NCI-H345 treated with DMSO at 0.1 percent for 48 hours (cell line): Measurements from ENCODE around the gene PSME3IP1.
"Not testable (repeated sequence)": the region's sequence is repeated elsewhere in the genome, so short reads cannot be mapped to it uniquely, and the experiment has no call there.

ENCODE experiments used
- DNase-seq: peaks from one replicate; lab custom pipeline; 2025; ENCODE audit not compliant: unreplicated experiment; lab: John Stamatoyannopoulos, UW

Gene PSME3IP1

GRCh38 chr16:57125969-57126368 lies 59.9 kb downstream of the PSME3IP1 start:
- DNase-seq: no peak

- no peak for DNase-seq
These were observed 60.5 kb downstream of the PSME3IP1 start for GRCh38 chr16:57125376-57125775.

DNA sequence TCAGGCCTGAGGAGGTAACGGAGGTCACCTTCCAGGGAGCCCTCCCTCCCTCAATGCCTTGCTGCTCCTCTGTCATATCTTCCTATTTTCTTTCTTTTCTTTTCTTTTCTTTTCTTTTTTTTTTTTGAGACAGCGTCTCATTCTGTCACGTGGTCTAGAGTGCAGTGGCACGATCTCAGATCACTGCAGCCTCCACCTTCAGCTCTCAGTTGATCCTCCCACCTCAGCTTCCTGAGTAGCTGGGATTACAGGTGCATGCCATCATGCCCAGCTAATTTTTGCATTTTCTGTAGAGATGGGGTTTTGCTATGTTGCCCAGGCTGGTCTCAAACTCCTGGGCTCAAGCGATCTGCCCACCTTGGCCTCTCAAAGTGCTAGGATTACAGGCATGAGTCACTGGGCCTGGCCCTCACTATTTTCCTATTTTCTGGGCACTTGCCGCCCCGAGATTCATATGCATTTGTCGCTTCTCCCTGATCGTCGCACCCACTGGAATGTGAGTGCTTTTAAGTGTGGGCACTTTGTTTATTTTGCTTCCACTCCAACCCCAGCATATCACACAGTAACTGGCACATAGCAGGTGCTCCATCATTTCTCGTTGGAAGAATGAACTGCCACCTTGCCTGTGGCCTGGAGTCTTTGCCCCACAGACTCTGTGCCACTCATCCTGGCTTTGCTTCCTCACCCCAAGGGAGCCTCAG lies 61.7 kb downstream of the PSME3IP1 start:
- DNase-seq: no peak

DNA sequence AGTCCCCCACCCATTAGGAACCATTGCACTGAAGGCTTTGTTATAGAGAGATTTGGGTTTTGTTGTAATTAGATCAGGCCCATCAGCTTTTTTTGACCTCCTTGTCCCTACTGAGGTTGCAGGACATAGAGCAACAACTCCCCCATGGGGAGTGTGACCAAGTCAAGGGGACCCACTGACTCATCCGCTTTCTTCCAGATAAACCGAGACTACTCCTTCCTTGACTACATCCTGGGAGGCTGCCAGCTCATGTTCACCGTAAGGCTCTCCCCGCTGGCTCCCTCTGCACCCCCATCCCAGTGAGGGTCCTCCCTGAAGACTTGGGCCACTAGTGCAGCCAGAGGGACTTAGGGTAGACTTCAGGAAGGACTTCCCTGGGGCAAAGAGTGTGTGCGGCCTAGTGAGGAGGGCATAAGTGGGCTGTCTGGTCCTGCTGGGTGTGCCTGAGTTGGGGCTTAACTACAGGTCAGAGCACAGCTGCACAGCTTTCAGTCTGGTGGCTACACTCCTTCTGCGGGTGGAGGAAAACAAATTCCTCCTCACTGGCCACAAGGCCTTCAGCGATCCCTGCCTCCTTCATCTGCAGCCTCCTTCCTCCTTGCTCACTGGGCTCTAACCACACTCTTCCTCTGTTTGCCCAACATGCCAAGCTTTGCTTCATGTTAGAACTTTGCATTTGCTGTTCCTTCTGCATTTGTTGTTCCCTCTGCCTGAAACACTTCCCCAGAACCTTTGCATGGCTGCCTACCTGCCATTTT lies 62.4 kb downstream of the PSME3IP1 start:
- DNase-seq: no peak

- no peak for DNase-seq
These were observed 67.3 kb downstream of the PSME3IP1 start for GRCh38 chr16:57118461-57119084.

DNA sequence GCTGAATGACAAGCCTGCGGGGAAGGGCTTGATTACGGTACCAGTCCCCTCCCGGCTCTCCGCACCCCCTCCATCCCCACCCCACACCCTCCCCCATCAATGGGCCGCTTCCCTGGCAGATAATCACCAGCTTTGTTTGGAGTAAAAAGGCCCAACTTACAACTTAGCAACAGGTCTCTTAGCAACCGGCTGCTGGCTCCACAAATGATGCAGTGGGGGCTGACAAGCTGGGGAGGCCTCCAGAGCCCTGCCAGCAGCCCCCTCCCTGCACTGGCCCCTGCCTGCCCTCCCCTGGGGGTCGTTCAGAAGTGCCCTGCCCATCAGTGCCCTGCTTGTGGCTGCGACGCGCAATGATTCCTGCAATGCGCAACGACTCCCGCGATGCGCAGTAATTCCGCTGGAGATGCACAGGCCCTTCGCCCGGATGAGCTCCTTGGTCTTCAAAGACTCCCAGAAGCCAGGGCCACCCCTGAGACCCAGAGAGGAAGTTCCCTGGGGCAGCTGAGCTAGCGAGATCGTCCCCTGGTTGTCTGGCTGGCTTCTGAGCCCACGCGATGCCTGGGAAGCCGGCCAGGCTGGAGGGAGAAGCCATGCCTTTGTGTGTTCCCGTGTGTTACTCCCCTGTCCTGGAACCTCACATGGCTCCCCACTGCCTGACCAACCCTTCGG lies 70.2 kb downstream of the PSME3IP1 start:
- no peak for DNase-seq

DNA sequence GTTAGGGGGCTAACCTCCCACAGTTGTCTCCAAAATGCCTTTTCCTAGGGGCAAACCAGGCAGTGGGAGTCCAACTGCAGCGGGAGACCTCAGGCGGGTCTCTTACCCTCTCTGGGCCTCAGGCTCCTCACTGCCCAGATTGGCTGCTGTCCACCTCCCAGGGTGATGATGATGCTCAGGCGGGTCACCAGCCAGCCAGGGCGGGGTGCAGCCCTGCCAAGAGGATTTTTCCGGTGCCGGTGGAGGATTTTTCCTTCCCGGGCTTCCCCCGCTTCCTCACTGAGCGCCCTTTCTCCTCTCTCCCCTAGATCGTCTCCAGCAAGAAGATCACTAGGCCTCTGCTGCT lies 70.7 kb downstream of the PSME3IP1 start:
- DNase-seq: no peak

- DNase-seq: no peak
These were observed 72.2 kb downstream of the PSME3IP1 start for GRCh38 chr16:57113664-57114063.

- no peak for DNase-seq
These were observed 72.8 kb downstream of the PSME3IP1 start for GRCh38 chr16:57113042-57113453.

GRCh38 chr16:57112403-57113041 lies 73.3 kb downstream of the PSME3IP1 start:
- DNase-seq: no peak

- no peak for DNase-seq
These were observed 74.4 kb downstream of the PSME3IP1 start for GRCh38 chr16:57111420-57111819.

DNA sequence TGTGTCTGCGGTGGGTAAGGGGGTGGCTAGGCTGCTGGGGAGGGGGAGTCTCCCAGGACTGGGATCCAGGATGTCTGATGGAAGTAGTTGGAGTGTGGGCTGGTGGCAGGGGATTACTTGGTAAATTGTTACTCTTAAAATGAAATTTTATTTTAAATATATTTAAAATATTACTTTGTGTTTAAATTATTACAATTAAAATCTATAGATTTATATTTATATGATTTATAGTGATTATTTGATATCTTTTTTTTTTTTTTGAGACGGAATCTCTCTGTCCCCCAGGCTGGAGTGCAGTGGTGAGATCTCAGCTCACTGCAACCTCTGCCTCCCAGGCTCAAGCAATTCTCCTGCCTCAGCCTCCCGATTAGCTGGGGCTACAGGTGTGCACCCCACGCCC lies 74.9 kb downstream of the PSME3IP1 start:
- DNase-seq: no peak

DNA sequence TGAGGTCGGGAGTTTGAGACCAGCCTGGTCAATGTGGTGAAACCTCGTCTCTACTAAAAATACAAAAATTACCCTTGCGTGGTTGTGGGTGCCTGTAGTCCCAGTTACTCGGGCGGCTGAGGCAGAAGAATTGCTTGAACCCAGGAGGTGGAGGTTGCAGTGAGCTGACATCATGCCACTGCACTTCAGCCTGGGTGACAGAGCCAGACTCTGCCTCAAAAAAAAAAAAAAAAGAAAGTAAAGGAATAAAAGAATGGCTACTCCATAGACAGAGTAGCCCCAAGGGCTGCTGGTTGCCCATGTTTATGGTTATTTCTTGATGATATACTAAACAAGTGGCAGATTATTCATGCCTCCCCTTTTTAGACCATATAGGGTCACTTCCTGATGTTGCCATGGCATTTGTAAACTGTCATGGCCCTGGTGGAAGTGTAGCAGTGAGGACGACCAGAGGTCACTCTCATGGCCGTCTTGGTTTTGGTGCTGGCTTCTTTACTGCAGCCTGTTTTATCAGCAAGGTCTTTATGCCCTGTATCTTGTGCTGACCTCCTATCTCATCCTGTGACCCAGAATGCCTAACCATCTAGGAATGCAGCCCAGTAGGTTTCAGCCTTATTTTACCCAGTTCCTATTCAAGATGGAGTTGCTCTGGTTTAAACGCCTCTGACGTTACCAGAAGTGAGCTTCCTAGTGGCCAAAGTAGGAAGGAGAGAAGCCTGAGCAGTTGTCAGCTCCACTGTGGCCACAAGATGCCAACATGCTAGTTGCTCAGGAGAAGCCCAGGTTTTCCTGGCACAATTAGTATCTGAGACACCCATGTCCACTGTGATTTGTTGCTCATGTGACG lies 76.4 kb downstream of the PSME3IP1 start:
- not testable (repeated sequence) for DNase-seq

DNA sequence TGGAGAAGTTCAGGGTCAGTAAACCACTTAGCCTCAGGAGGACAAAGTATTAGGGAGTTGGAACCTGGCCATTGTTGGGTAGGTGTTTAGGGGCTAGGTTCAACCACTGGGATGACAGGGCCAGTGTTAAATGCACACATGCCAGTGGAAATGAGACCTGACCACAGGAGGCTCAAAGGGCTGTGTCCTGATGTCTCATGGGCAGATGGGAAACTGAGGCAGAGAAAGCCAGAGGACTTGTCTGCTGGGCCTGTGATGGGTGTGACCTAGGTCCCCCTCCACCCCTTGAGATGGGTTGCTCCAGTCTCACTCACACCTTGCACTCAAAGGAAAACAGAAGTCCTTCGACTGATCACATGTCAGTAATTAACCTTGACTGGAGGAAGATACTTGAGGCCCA lies 77.4 kb downstream of the PSME3IP1 start:
- no peak for DNase-seq

GRCh38 chr16:57107321-57107922 lies 78.4 kb downstream of the PSME3IP1 start:
- DNase-seq: no peak

- DNase-seq: no peak
These were observed 79.1 kb downstream of the PSME3IP1 start for GRCh38 chr16:57106767-57107166.

DNA sequence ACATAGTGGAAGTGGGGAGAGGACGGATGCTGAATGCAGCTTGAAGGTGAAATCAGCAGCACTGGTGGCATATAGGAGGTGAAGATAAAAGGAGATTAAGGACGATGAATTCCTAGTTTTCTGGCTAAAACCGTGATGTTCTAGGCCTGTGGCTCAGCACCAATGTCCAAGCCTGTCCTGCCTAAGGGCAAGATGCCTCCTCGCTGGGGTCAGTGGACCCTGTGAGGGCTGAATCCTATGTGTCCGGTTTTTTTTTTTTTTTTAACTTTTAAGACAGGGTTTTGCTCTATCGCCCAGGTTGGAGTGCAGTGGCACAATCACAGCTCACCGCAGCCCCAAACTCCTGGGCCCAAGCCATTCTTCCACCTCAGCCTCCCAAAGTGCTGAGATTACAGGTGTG lies 80.7 kb downstream of the PSME3IP1 start:
- no peak for DNase-seq

DNA sequence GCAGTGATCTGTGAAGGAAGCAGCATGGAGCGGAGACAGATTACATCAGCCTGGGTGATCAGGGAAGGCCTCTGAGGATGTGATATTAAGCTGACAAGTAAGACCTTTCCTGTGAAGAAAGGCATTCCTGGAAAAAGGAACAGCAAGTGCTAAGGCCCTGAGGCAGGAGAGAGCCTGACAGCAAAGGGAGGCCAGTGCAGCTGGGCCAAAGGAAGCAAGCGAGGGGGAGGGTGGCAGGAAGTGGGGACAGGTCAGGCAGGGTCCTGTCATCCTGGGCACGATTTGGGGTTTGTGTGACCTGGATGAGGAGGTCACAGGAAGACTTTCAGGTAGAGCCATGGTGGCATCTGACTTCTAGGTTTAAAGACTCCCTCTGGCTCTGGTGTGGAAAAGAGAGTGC lies 81.1 kb downstream of the PSME3IP1 start:
- no peak for DNase-seq

GRCh38 chr16:57102888-57103851 lies 82.7 kb downstream of the PSME3IP1 start:
- DNase-seq: no peak
